Neural crest cell (in vitro differentiated cells): ENCODE results near the gene RBPMS2. TPM values are rescaled to one million over a fixed set of nuclear protein-coding genes. Genes with fewer than 3 reads are reported as not detected.
"Not testable (repeated sequence)": the region's sequence is repeated elsewhere in the genome, so short reads cannot be mapped to it uniquely, and the experiment has no call there.

ENCODE experiments used
- DNase-seq: peaks from one replicate; pipeline ENCODE4 v3.0.0; 2021; ENCODE audit warnings: low read depth, mixed read lengths, low spot score
- H3K27ac Mint-ChIP-seq: one replicate; pipeline ENCODE4 v1.8.0; 2021; ENCODE audit warnings: mild to moderate bottlenecking, mixed read lengths; ENCODE audit not compliant: unreplicated experiment
- H3K27me3 Mint-ChIP-seq: 2 replicates; pipeline ENCODE4 v1.8.0; 2021; ENCODE audit warnings: low read depth, mild to moderate bottlenecking, mixed read lengths
- H3K36me3 Mint-ChIP-seq: 2 replicates; pipeline ENCODE4 v1.8.0; 2021; ENCODE audit warnings: low read depth, mild to moderate bottlenecking, mixed read lengths
- H3K4me1 Mint-ChIP-seq: 2 replicates; pipeline ENCODE4 v1.8.0; 2021; ENCODE audit warnings: mixed read lengths
- H3K4me3 Mint-ChIP-seq: one replicate; pipeline ENCODE4 v1.8.0; 2021; ENCODE audit warnings: mild to moderate bottlenecking, mixed read lengths
- H3K9me3 Mint-ChIP-seq: 2 replicates; pipeline ENCODE4 v1.8.0; 2021; ENCODE audit warnings: mixed read lengths
- CTCF ChIP-seq: fragments of 200-600 bp; sonication (generic); conservative IDR thresholded peaks from 2 replicates; pipeline ENCODE4 v1.5.0; 2021; ENCODE audit warnings: antibody characterized with exemption, mild to moderate bottlenecking
- long read RNA-seq: library from polyadenylated mRNA; unstranded; transcript quantifications from one replicate; pipeline ENCODE4 v2.0.0, GENCODE V29; 2020
- total RNA-seq: library from RNA; stranded (reverse); gene quantifications from 2 replicates; pipeline ENCODE4 v1.2.1, GENCODE V29; 2021

Gene RBPMS2
- 40.3 and 40.5 TPM in 2 replicates for total RNA-seq
- long read RNA-seq, partial matches to known transcripts: 1 of 1 reads
- long read RNA-seq, other reads (novel, unspliced or antisense): 0 of 1 reads

DNA sequence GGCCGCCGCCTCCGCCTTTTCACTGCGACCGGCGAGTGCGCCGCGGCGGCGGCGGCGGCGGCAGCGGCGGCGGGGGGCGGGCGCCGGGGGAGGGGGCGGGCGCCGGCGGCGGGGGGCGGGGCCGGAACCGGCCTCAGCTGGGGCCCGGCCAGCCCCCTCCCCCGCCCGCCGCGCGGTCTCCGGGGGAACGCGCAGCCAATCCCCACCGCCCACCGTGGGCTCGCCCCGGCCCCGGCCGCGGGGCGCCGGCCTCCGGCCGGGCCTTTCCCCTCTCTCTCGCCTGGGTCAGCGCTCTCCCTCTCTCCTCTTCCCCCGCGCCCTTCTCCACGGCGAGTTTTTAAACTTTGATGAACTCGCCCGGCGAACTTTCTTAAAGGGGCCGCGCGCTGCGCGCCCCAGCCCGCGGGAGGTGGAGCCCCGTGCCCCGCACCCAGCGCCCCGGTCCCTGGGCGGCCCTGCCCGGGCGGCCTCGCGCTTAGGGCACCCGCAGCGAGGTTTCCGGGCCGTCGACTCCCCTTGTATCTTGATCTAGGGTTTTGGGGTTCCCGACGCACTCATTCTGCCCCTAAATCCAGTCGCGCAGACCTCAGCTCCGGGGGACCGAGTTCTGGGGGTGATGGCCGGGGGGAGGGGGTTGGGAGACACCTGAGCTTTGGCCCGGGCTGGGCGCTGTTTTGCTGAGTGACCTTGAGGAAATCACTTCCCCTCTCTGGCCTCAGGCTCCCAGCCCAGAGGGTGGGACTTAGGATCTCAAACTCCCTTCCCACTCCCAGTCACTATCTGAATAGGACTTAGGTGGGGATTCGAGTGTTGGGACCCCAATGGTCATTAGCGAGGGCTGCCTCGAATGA is at the start of gene RBPMS2:
Gene RBPMS2, minus strand, starts transcription at position 39 of the 851 bp plus-strand sequence. CDS start 270 bp downstream, outside the sequence.
- Mint-ChIP-seq H3K4me3 (peak within 1 kb of the TSS; percentile 95), H3K27ac (peak within 1 kb of the TSS; percentile 35), H3K27me3 (no peaks in the 10 kb centered on the region), H3K36me3 (no peaks in the 10 kb centered on the region), H3K4me1 (peaks cover 27% of the 10 kb centered on the region), H3K9me3 (no peaks in the 10 kb centered on the region)
- no peak for TF ChIP-seq CTCF
- peak; percentile 28 for DNase-seq

- peaks cover 2% of the 10 kb centered on the region for H3K36me3 Mint-ChIP-seq
- no peaks in the 10 kb centered on the region for H3K9me3 Mint-ChIP-seq
- H3K27ac Mint-ChIP-seq: peak overlapping the region; percentile 32
- peaks cover 4% of the 10 kb centered on the region for H3K27me3 Mint-ChIP-seq
- DNase-seq: no peak
- peak overlapping the region; percentile 96 for H3K4me3 Mint-ChIP-seq
- peaks cover 34% of the 10 kb centered on the region for H3K4me1 Mint-ChIP-seq
- no peak for TF ChIP-seq CTCF
These were observed 49.6 kb upstream of the RBPMS2 start for GRCh38 chr15:64824929-64825430.

DNA sequence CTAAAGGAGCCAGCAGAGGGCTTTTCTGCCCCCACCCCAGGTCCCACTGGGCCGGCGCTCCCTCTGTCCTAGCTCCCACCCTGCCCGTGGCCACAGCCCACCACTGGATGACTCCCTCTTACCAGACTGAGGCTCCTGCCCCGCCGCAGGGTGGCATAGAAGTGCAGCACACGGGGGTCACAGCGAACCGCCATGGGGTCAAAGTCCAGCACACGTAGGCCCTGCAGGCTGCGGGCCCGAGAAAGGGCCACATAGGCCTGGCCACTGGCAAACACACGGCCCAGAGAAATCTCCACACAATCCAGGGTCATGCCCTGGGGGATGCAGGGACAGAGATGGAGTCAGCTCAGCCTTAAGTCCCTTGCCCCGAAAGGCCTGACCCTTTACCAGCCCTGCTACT is 41.1 kb upstream of the RBPMS2 start:
- Mint-ChIP-seq H3K36me3 (peaks cover 5% of the 10 kb centered on the region), H3K27ac (peak overlapping the region; percentile 35)
- TF ChIP-seq CTCF: no peak

GRCh38 chr15:64814965-64815364 is 39.6 kb upstream of the RBPMS2 start:
- peaks cover 12% of the 10 kb centered on the region for H3K4me1 Mint-ChIP-seq
- not testable (repeated sequence) for H3K36me3 Mint-ChIP-seq, H3K9me3 Mint-ChIP-seq, DNase-seq, H3K27ac Mint-ChIP-seq, H3K27me3 Mint-ChIP-seq, H3K4me3 Mint-ChIP-seq

More for the DNA sequence above, 41.1 kb upstream of the RBPMS2 start:
- Mint-ChIP-seq H3K4me3 (no peak overlapping the region), H3K4me1 (peaks cover 5% of the 10 kb centered on the region), H3K9me3 (no peaks in the 10 kb centered on the region), H3K27me3 (no peaks in the 10 kb centered on the region)
- DNase-seq: no peak

GRCh38 chr15:64814283-64814682 is 38.9 kb upstream of the RBPMS2 start:
- H3K4me1 Mint-ChIP-seq: peaks cover 16% of the 10 kb centered on the region

GRCh38 chr15:64813075-64813474 is 37.7 kb upstream of the RBPMS2 start:
- no peak for TF ChIP-seq CTCF
- H3K4me3 Mint-ChIP-seq: no peak overlapping the region
- DNase-seq: no peak
- peaks cover 3% of the 10 kb centered on the region for H3K36me3 Mint-ChIP-seq
- H3K27ac Mint-ChIP-seq: no peak overlapping the region
- no peaks in the 10 kb centered on the region for H3K9me3 Mint-ChIP-seq
- H3K4me1 Mint-ChIP-seq: peaks cover 28% of the 10 kb centered on the region
- peaks cover 6% of the 10 kb centered on the region for H3K27me3 Mint-ChIP-seq

More at GRCh38 chr15:64814283-64814682, 38.9 kb upstream of the RBPMS2 start:
- DNase-seq, H3K9me3 Mint-ChIP-seq, H3K36me3 Mint-ChIP-seq, H3K4me3 Mint-ChIP-seq, H3K27me3 Mint-ChIP-seq, H3K27ac Mint-ChIP-seq: not testable (repeated sequence)
